ENCODE results near the gene TSPAN3.

DNA sequence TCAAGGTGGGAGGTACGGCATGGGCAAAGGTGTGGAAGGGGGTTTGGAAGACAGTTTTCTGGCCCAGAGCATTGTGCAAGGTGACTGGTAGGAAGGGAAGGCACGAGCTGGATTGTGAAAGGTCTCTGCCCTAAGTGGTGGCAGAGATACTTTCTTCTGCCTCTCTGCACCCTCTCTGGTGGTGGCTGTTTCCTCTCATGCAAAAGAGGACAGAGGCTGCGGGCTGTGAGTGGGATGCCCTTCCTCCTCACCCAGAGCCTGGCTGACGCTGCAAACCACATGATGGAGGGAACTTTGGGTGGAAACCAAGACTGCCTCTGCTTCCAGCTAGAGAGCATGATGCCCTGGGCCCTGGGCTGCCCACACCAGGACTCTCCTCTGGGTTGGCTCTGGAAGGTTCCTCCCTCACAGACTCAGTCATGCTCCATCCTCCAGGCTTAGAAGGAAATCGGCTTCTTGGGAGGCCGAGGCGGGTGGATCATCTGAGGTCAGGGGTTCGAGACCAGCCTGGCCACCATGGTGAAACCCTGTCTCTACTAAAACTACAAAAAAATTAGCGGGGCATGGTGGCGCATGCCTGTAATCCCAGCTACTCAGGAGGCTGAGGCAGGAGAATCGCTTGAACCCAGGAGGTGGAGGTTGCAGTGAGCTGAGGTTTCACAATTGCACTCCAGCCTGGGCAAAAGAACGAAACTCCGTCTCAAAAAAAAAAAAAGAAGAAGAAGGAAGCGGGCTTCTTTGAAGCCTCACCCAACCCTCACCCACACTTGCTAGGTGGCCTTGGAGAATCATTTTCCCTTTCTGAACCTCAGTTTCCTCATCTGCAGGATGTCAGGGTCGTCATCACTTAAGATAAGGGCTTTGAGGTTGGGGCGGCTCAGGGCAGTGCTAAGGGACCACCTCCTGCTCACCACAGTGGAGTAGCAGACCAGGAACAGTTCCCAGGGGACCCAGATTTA, 67.7 kb downstream of the TSPAN3 start:
- TF ChIP-seq, protein P1, sequence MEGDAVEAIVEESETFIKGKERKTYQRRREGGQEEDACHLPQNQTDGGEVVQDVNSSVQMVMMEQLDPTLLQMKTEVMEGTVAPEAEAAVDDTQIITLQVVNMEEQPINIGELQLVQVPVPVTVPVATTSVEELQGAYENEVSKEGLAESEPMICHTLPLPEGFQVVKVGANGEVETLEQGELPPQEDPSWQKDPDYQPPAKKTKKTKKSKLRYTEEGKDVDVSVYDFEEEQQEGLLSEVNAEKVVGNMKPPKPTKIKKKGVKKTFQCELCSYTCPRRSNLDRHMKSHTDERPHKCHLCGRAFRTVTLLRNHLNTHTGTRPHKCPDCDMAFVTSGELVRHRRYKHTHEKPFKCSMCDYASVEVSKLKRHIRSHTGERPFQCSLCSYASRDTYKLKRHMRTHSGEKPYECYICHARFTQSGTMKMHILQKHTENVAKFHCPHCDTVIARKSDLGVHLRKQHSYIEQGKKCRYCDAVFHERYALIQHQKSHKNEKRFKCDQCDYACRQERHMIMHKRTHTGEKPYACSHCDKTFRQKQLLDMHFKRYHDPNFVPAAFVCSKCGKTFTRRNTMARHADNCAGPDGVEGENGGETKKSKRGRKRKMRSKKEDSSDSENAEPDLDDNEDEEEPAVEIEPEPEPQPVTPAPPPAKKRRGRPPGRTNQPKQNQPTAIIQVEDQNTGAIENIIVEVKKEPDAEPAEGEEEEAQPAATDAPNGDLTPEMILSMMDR (conservative IDR thresholded peaks at IDR 0.05; ENCODE audit: low read length) = no peak
- TF ChIP-seq EZH2phosphoT487 (IDR thresholded peaks at IDR 0.05; ENCODE audit: borderline replicate concordance, low read depth, low read length) = no peak

Data from OCI-LY7 (cell line).